Heart right ventricle (tissue), 16 donors: ENCODE data around the gene MMD. TPM values are rescaled to one million over a fixed set of nuclear protein-coding genes. Genes with fewer than 3 reads are reported as not detected.

ENCODE experiments used
- ATAC-seq, 8 donors: fragments of 200-7000 bp; cut with Tn5 transposase; one replicate each; pipeline ENCODE4 v1.9.1; 2020; ENCODE audit warnings: mild to moderate bottlenecking in 8 of 8, moderate library complexity in 8 of 8, moderate number of reproducible peaks in 1 of 8
- DNase-seq, 2 donors: peaks; one replicate each; pipeline ENCODE4 v3.0.0-alpha.2; 2020
- H3K27ac ChIP-seq, 10 donors: fragments of 200-600 bp; sonication (generic) in 2 of 10; one replicate each; pipeline versions ENCODE4 v1.5.0 to v1.8.0; 2020 to 2022; ENCODE audit warnings: mild to moderate bottlenecking in 3 of 10
- H3K27me3 ChIP-seq, 7 donors: fragments of 200-600 bp; one replicate each; pipeline ENCODE4 v1.8.0; 2021 to 2022; ENCODE audit warnings: mild to moderate bottlenecking in 2 of 7
- H3K36me3 ChIP-seq, 9 donors: fragments of 200-600 bp; sonication (generic) in 1 of 9; one replicate each; pipeline versions ENCODE4 v1.5.0 to v1.8.0; 2020 to 2022; ENCODE audit warnings: mild to moderate bottlenecking in 2 of 9
- H3K4me1 ChIP-seq, 9 donors: fragments of 200-600 bp; sonication (generic) in 1 of 9; one replicate each; pipeline versions ENCODE4 v1.5.0 to v1.8.0; 2020 to 2022; ENCODE audit warnings: mild to moderate bottlenecking in 4 of 9
- H3K4me3 ChIP-seq, 10 donors: fragments of 200-600 bp; sonication (generic) in 2 of 10; one replicate each; pipeline versions ENCODE4 v1.5.0 to v1.8.0; 2020 to 2022; ENCODE audit warnings: mild to moderate bottlenecking in 7 of 10, moderate library complexity in 2 of 10
- H3K9me3 ChIP-seq, 11 donors: fragments of 200-600 bp in 10 of 11; sonication (generic) in 2 of 11; one replicate each; pipeline versions ENCODE4 v1.5.0 to v1.8.0; 2013 to 2022; ENCODE audit warnings: mild to moderate bottlenecking in 2 of 11, control low read depth in 1 of 11, moderate library complexity in 1 of 11
- WGBS, 2 donors: extraction: QIAGEN DNeasy Blood & Tissue Kit; methylation state at CpG; one replicate each; pipeline ENCODE4 v1.1.7; 2013; ENCODE audit warnings: inconsistent platforms in 1 of 2; 5-methylcytosine and 5-hydroxymethylcytosine counted together
- intact Hi-C, 10 donors: fragments of 100-400 bp; cut with DNase I; formaldehyde crosslinking; loops; one replicate each; pipeline versions ENCODE4 v1.11.1 to v1.14.2; 2022
- polyA plus RNA-seq, 2 donors: library from polyadenylated mRNA; stranded (reverse); fragments of 200-250 nt; gene quantifications; one replicate each; pipeline ENCODE4 v1.2.3, GENCODE V29; 2013
- total RNA-seq, 10 donors: library from RNA; stranded (reverse); fragmentation: NEBNext Ultra II Directional in 3 of 10; extraction: Animal tissue kit (Norgen Biotek cat#: 25700) in 3 of 10; gene quantifications; one replicate each; pipeline versions ENCODE4 v1.2.1 to v1.2.4, GENCODE V29; 2021 to 2023
- TF ChIP-seq, protein P1 (sequence below), 9 donors: fragments of 200-600 bp; sonication (generic) in 2 of 9; IDR thresholded peaks; one replicate each; pipeline versions ENCODE4 v1.5.0 to v1.8.0; 2021 to 2022; ENCODE audit warnings: antibody characterized with exemption in 9 of 9, mild to moderate bottlenecking in 5 of 9, moderate library complexity in 1 of 9
- donor health status: Arrhythmogenic right ventricular cardiomyopathy.
- donor health status: ischemic (EF 13 %, LVEDD 7.1; RV severe dilation, severe dysfunction).
- donor health status: healthy with polysubstance abuse.
- donor health status: DM: no; HTN: yes; CAD: no.
- donor health status: DM: no; HTN: no; CAD: no.
- donor health status: ischemic (EF 25% LVEDD 6.9; RV normal size, moderate dysfunction).
- donor health status: ischemic (EF 25% LVEDD 5.7; RV mildly dilated, moderate dysfunction).
- donor health status: healthy.
- donor health status: DM: yes; HTN: yes; CAD: no.
- donor health status: Ischemic cardiomyopathy.
- donor health status: ischemic (EF 35%, LVEDD 5.7; RV mildly dilated, moderate dysfunction).
- donor health status: nonischemic (EF 11% LVEDD 7.7; RV severe dilation, severe dysfunction).
- donor health status: DM: yes; HTN: yes; CAD: no.
- donor health status: PGD.
- donor health status: ischemic (EF 29% LVEDD 5.4; RV normal size, mild dysfunction).
- donor health status: nonischemic (EF 23%, LVEDD 6.1; RV moderate dilation, normal function).

The MMD gene
- total and polyA plus RNA-seq, 12 donors = 6.4 to 20.8 (median 10.4) TPM

DNA sequence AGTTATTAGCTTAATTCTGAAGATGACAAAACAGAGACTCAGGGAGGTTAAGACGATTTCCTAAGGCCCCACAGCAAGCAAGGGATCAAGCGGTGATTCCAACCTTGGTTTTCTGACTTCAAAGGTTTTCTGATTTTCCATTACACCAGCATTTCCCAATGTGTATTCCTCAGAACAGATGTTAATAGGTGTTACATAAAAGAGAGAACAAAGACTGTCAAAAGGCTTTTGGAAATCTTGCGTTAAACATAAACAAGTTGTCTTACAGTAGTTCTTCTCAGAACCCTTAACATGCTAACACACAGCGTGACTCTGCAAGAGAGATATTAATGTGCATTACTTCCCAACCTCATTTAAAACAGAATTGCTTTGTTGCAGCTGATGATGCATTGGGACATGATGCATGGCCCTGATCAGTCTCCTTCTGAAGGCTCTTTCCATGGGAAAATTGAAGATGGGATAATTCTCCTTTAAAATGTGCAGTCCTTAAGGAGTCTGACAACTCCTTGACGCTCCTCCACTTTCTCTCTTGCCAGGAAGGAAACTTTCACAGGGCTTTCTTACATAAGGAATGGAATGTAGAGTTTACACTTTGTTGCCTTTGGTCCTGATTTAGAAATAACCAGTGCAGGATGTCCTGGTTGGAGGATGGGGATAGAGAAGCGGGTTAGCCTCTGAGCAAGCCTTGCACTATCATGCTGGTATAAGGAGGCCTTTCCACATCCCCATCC, 21.5 kb upstream of the MMD start:
- H3K4me1 ChIP-seq = peaks cover 0 to 13% (median 0%) of the 10 kb centered on the region in 9 donors

DNA sequence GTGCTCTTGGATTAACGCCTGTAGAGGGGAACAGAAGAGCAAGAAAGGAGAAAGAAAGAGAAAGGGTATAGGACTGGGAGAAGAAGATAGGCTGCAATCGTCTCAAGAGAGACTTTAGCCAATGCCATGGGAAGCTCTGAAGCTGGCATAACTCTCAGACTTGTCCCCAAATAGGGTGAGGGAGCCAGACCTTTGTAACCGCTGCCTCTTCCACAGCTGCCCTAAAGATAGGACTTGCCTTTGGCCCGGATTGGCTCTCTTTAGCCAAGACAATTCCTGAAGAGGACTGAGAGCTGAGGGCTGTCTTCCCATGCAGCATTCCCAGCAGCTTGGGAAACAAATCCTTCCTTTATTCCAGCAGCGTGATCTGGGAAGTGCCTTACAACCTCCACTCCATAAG, 20.8 kb upstream of the MMD start:
- WGBS, 2 donors = 46 to 61% methylated on average over 5 of the region's 5 CpGs
- Histone ChIP-seq H3K4me3 (no peak overlapping the region), H3K36me3 (no peaks in the 10 kb centered on the region), H3K27me3 (no peaks in the 10 kb centered on the region), H3K27ac (no peak overlapping the region), H3K9me3 (no peaks in the 10 kb centered on the region), H3K4me1 (peaks cover 0 to 17% (median 0%) of the 10 kb centered on the region in 9 donors)
- intact Hi-C loops = no loop called here
- ATAC-seq = peak in 4 of 8 donors; percentile 44 to 71 (median 51)
- TF ChIP-seq, protein P1, sequence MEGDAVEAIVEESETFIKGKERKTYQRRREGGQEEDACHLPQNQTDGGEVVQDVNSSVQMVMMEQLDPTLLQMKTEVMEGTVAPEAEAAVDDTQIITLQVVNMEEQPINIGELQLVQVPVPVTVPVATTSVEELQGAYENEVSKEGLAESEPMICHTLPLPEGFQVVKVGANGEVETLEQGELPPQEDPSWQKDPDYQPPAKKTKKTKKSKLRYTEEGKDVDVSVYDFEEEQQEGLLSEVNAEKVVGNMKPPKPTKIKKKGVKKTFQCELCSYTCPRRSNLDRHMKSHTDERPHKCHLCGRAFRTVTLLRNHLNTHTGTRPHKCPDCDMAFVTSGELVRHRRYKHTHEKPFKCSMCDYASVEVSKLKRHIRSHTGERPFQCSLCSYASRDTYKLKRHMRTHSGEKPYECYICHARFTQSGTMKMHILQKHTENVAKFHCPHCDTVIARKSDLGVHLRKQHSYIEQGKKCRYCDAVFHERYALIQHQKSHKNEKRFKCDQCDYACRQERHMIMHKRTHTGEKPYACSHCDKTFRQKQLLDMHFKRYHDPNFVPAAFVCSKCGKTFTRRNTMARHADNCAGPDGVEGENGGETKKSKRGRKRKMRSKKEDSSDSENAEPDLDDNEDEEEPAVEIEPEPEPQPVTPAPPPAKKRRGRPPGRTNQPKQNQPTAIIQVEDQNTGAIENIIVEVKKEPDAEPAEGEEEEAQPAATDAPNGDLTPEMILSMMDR (IDR thresholded peaks at IDR 0.05) = no peak
- DNase-seq = no peak

More for the DNA sequence above, 21.5 kb upstream of the MMD start:
- DNase-seq = no peak
- intact Hi-C loops = no loop called here
- no peak for ATAC-seq
- no peaks in the 10 kb centered on the region for H3K9me3 ChIP-seq
- H3K36me3 ChIP-seq = no peaks in the 10 kb centered on the region
- no peak overlapping the region for H3K27ac ChIP-seq
- H3K4me3 ChIP-seq = no peak overlapping the region
- TF ChIP-seq, protein P1 (IDR thresholded peaks at IDR 0.05) = no peak
- H3K27me3 ChIP-seq = no peaks in the 10 kb centered on the region
- 84 to 90% methylated on average over 6 of the region's 6 CpGs for WGBS, 2 donors

DNA sequence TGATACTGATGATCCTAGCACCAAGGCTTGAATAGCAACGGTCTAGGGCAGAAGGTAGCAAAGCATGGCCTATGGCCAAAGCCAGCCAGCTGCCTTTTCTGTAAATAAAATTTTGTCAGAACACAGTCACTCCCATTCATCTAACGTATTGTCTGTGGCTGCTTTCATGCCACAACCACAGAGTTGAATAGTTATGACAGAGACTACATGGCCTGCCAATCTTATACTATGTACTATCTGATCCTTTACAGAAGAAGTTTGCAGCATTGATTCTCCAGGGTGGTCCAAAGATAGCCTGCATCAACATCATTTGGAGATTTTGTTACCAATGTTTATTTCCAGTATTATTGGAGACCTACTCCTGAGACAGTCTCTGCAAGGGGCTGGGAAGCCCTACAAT, 19.9 kb upstream of the MMD start:
- Histone ChIP-seq H3K9me3 (no peaks in the 10 kb centered on the region), H3K27ac (no peak overlapping the region), H3K4me1 (peaks cover 0 to 26% (median 0%) of the 10 kb centered on the region in 9 donors), H3K36me3 (no peaks in the 10 kb centered on the region), H3K4me3 (no peak overlapping the region), H3K27me3 (no peaks in the 10 kb centered on the region)
- intact Hi-C loops = no loop called here
- DNase-seq = no peak
- WGBS, 2 donors = 60 to 71% methylated on average over 2 of the region's 2 CpGs
- ATAC-seq = no peak
- TF ChIP-seq, protein P1 (IDR thresholded peaks at IDR 0.05) = no peak

DNA sequence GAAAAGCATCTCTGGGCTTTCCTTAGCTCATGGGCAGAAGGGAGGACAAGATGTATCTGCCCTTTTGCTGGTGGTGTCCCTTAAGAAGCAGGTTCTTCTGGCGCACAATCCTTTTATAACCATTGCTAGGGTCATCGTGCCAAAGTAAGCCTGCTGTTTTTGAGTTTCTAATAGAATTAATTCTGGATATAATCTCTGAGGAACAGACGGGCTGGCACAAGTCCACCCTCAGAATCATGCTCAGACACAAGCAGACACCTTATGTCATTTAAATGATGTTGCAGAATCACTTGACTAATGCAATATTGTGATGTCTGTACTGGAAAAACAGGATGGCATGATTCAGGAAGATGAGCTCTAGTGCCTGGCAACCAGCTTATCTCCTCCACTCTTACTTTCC, 18.8 kb upstream of the MMD start:
- H3K4me1 ChIP-seq = peaks cover 0 to 26% (median 0%) of the 10 kb centered on the region in 9 donors
- WGBS, 2 donors = 67 to 84% methylated on average over 3 of the region's 3 CpGs
- intact Hi-C loops = no loop called here

More for the DNA sequence above, 18.8 kb upstream of the MMD start:
- no peak overlapping the region for H3K4me3 ChIP-seq
- no peak for ATAC-seq
- H3K36me3 ChIP-seq = no peaks in the 10 kb centered on the region
- H3K27me3 ChIP-seq = no peaks in the 10 kb centered on the region
- H3K27ac ChIP-seq = no peak overlapping the region
- H3K9me3 ChIP-seq = no peaks in the 10 kb centered on the region
- TF ChIP-seq, protein P1 (IDR thresholded peaks at IDR 0.05) = no peak
- no peak for DNase-seq
